Karpas-422 (cell line): ENCODE measurements around the gene GAPDH. TPM values are rescaled to one million over a fixed set of nuclear protein-coding genes. Genes with fewer than 3 reads are reported as not detected.
"Not testable (repeated sequence)": the region's sequence is repeated elsewhere in the genome, so short reads cannot be mapped to it uniquely, and the experiment has no call there.

Experiments
- DNase-seq: peaks from one replicate; pipeline ENCODE4 v3.0.0-alpha.2; 2015
- H2AFZ ChIP-seq: fragments of 200-600 bp; sonication (generic); 2 replicates; pipeline ENCODE4 v1.6.1; 2014; ENCODE audit warnings: antibody characterized with exemption, low read length, mixed read lengths
- H3K27ac ChIP-seq: fragments of 200-600 bp; sonication (generic); 2 replicates; pipeline ENCODE4 v1.5.1; 2014; ENCODE audit warnings: mild to moderate bottlenecking, low read length, moderate library complexity
- H3K27me3 ChIP-seq: fragments of 200-600 bp; sonication (generic); 2 replicates; pipeline ENCODE4 v1.6.1; 2014; ENCODE audit warnings: low read length, mixed read lengths
- H3K36me3 ChIP-seq: fragments of 200-600 bp; sonication (generic); 2 replicates; pipeline ENCODE4 v1.6.1; 2014; ENCODE audit warnings: low read length, mixed read lengths; ENCODE audit not compliant: insufficient read depth
- H3K4me1 ChIP-seq: fragments of 200-600 bp; sonication (generic); 2 replicates; pipeline ENCODE4 v1.6.1; 2014; ENCODE audit warnings: mild to moderate bottlenecking, low read length, mixed read lengths
- H3K4me2 ChIP-seq: fragments of 200-600 bp; sonication (generic); 2 replicates; pipeline ENCODE4 v1.6.1; 2014; ENCODE audit warnings: low read length, low read depth, mild to moderate bottlenecking; ENCODE audit not compliant: poor library complexity, severe bottlenecking
- H3K4me3 ChIP-seq: fragments of 200-600 bp; sonication (generic); 2 replicates; pipeline ENCODE4 v1.5.1; 2014; ENCODE audit warnings: mild to moderate bottlenecking, antibody characterized with exemption, low read length, mixed read lengths
- H3K79me2 ChIP-seq: fragments of 200-600 bp; sonication (generic); 2 replicates; pipeline ENCODE4 v1.6.1; 2014; ENCODE audit warnings: mild to moderate bottlenecking, low read length, mixed read lengths
- H3K9ac ChIP-seq: fragments of 200-600 bp; sonication (generic); 2 replicates; pipeline ENCODE4 v1.6.0; 2014; ENCODE audit warnings: low read length
- H3K9me2 ChIP-seq: fragments of 200-600 bp; sonication (generic), shearing (Covaris generic); replicated peaks from 2 replicates; pipeline ENCODE4 v1.6.0; 2014; ENCODE audit warnings: mild to moderate bottlenecking, low read length, moderate library complexity; ENCODE audit not compliant: insufficient read depth
- H3K9me3 ChIP-seq: fragments of 300-700, 200-600 bp; sonication (generic); 2 replicates; pipeline ENCODE4 v1.6.1; 2014; ENCODE audit warnings: low read length, mixed read lengths
- H4K20me1 ChIP-seq: fragments of 200-600 bp; sonication (generic); 2 replicates; pipeline ENCODE4 v1.6.1; 2014; ENCODE audit warnings: mild to moderate bottlenecking, antibody characterized with exemption, low read length, low read depth; ENCODE audit not compliant: insufficient read depth
- total RNA-seq: library from RNA; depleted of rRNA; stranded (reverse); fragments of >200 nt; shearing (Covaris generic); gene quantifications from 2 replicates; pipeline ENCODE4 v1.2.3, GENCODE V29; 2014; ENCODE audit warnings: low replicate concordance

GAPDH gene
- total RNA-seq, 1 experiment from 2014 or later: 13,828 TPM

DNA sequence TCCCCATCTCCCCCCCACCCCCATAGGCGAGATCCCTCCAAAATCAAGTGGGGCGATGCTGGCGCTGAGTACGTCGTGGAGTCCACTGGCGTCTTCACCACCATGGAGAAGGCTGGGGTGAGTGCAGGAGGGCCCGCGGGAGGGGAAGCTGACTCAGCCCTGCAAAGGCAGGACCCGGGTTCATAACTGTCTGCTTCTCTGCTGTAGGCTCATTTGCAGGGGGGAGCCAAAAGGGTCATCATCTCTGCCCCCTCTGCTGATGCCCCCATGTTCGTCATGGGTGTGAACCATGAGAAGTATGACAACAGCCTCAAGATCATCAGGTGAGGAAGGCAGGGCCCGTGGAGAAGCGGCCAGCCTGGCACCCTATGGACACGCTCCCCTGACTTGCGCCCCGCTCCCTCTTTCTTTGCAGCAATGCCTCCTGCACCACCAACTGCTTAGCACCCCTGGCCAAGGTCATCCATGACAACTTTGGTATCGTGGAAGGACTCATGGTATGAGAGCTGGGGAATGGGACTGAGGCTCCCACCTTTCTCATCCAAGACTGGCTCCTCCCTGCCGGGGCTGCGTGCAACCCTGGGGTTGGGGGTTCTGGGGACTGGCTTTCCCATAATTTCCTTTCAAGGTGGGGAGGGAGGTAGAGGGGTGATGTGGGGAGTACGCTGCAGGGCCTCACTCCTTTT lies 2.7 kb downstream of the GAPDH start:
- Histone ChIP-seq H4K20me1 (peaks cover 26% of the 10 kb centered on the region), H3K4me2 (peak overlapping the region; percentile 85), H3K9me2 (no peaks in the 10 kb centered on the region), H3K4me3 (peak overlapping the region; percentile 96), H3K9ac (peak overlapping the region; percentile 96), H3K4me1 (peaks cover 75% of the 10 kb centered on the region), H3K79me2 (peaks cover 24% of the 10 kb centered on the region), H3K36me3 (peaks cover 27% of the 10 kb centered on the region), H3K27me3 (no peaks in the 10 kb centered on the region), H3K9me3 (no peaks in the 10 kb centered on the region), H2AFZ (no peak overlapping the region), H3K27ac (peak overlapping the region; percentile 96)
- peak; percentile 87 for DNase-seq

DNA sequence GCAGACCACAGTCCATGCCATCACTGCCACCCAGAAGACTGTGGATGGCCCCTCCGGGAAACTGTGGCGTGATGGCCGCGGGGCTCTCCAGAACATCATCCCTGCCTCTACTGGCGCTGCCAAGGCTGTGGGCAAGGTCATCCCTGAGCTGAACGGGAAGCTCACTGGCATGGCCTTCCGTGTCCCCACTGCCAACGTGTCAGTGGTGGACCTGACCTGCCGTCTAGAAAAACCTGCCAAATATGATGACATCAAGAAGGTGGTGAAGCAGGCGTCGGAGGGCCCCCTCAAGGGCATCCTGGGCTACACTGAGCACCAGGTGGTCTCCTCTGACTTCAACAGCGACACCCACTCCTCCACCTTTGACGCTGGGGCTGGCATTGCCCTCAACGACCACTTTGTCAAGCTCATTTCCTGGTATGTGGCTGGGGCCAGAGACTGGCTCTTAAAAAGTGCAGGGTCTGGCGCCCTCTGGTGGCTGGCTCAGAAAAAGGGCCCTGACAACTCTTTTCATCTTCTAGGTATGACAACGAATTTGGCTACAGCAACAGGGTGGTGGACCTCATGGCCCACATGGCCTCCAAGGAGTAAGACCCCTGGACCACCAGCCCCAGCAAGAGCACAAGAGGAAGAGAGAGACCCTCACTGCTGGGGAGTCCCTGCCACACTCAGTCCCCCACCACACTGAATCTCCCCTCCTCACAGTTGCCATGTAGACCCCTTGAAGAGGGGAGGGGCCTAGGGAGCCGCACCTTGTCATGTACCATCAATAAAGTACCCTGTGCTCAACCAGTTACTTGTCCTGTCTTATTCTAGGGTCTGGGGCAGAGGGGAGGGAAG lies 3.5 kb downstream of the GAPDH start:
- Histone ChIP-seq H3K27ac (peak overlapping the region; percentile 96), H4K20me1 (peaks cover 26% of the 10 kb centered on the region), H3K4me2 (peak overlapping the region; percentile 85), H3K79me2 (peaks cover 19% of the 10 kb centered on the region), H3K9ac (peak overlapping the region; percentile 96), H3K4me3 (peak overlapping the region; percentile 96; the same call in 1 of the 2 replicates), H3K36me3 (peaks cover 27% of the 10 kb centered on the region), H3K4me1 (peaks cover 67% of the 10 kb centered on the region)
- peak; percentile 96 for DNase-seq
- not testable (repeated sequence) for H3K27me3 ChIP-seq, H2AFZ ChIP-seq, H3K9me2 ChIP-seq, H3K9me3 ChIP-seq

DNA sequence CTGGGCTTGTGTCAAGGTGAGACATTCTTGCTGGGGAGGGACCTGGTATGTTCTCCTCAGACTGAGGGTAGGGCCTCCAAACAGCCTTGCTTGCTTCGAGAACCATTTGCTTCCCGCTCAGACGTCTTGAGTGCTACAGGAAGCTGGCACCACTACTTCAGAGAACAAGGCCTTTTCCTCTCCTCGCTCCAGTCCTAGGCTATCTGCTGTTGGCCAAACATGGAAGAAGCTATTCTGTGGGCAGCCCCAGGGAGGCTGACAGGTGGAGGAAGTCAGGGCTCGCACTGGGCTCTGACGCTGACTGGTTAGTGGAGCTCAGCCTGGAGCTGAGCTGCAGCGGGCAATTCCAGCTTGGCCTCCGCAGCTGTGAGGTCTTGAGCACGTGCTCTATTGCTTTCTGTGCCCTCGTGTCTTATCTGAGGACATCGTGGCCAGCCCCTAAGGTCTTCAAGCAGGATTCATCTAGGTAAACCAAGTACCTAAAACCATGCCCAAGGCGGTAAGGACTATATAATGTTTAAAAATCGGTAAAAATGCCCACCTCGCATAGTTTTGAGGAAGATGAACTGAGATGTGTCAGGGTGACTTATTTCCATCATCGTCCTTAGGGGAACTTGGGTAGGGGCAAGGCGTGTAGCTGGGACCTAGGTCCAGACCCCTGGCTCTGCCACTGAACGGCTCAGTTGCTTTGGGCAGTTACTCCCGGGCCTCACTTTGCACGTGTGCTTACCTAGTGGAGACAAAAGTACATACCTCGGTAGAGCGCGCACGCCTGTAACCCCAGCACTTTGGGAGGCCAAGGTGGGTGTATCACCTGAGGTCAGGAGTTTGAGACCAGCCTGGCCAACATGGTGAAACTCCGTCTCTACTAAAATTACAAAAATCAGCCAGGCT lies 4.3 kb downstream of the GAPDH start:
- Histone ChIP-seq H4K20me1 (peaks cover 26% of the 10 kb centered on the region), H3K9ac (peak overlapping the region; percentile 96), H3K4me2 (peak overlapping the region; percentile 47), H3K79me2 (peaks cover 17% of the 10 kb centered on the region), H3K27me3 (no peaks in the 10 kb centered on the region), H2AFZ (no peak overlapping the region), H3K36me3 (peaks cover 27% of the 10 kb centered on the region), H3K9me3 (no peaks in the 10 kb centered on the region), H3K9me2 (no peaks in the 10 kb centered on the region), H3K4me3 (no peak overlapping the region), H3K4me1 (peaks cover 58% of the 10 kb centered on the region), H3K27ac (peak overlapping the region; percentile 96)
- peak; percentile 95 for DNase-seq

DNA sequence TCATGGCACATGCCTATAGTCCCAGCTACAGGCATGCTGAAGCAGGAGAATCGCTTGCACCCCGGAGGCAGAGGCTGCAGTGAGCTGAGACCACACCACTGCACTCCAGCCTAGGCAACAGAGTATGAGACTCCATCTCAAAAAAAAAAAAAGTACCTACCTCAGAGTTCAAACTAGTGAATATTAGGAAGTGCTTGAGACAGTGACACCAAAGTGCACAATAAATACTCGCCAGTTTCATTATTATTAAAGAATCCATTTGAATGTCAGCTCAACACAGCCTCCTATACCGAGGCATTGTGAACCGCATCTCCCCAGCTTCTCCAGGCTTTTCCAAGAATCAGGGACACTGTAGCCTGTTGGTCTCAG lies 5.0 kb downstream of the GAPDH start:
- H2AFZ ChIP-seq: no peak overlapping the region
- H3K79me2 ChIP-seq: peaks cover 17% of the 10 kb centered on the region
- H3K4me3 ChIP-seq: no peak overlapping the region; the same call in 1 of the 2 replicates
- H3K9me3 ChIP-seq: no peaks in the 10 kb centered on the region
- DNase-seq: peak; percentile 91
- peak overlapping the region; percentile 46; the same call in 1 of the 2 replicates for H3K9ac ChIP-seq
- no peaks in the 10 kb centered on the region for H3K27me3 ChIP-seq
- peak overlapping the region; percentile 47 for H3K4me2 ChIP-seq
- peaks cover 27% of the 10 kb centered on the region for H3K36me3 ChIP-seq
- H3K9me2 ChIP-seq: no peaks in the 10 kb centered on the region
- H4K20me1 ChIP-seq: peaks cover 26% of the 10 kb centered on the region
- H3K27ac ChIP-seq: peak overlapping the region; percentile 96
- H3K4me1 ChIP-seq: peaks cover 55% of the 10 kb centered on the region

DNA sequence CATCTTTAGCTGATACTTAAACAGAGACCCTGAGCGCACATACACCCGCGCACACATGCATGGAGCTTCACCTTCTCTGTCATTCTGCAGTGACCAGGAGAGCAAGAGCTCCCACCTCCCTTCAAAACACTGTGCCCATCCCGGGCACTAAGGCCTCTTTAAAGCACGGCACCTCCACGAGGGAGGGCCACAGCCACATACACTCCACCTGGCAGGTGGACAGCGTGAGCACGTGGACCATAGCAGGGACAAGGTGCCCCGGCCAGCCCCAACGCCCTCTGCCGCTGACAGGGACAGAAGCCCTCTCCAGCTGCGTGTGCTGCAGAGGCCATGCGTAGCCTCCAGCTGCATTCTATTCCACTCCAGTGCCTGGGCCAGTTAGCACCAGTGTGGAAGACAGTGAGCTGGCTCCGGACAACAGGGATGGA lies 5.4 kb downstream of the GAPDH start:
- Histone ChIP-seq H3K27me3 (no peaks in the 10 kb centered on the region), H3K9ac (peak overlapping the region; percentile 46), H3K79me2 (peaks cover 13% of the 10 kb centered on the region), H4K20me1 (peaks cover 24% of the 10 kb centered on the region), H3K4me2 (peak overlapping the region; percentile 47), H3K36me3 (peaks cover 24% of the 10 kb centered on the region), H3K27ac (peak overlapping the region; percentile 96), H2AFZ (no peak overlapping the region), H3K9me3 (no peaks in the 10 kb centered on the region), H3K4me1 (peaks cover 55% of the 10 kb centered on the region), H3K9me2 (no peaks in the 10 kb centered on the region), H3K4me3 (peak overlapping the region; percentile 29; the same call in 1 of the 2 replicates)
- peak; percentile 86 for DNase-seq

DNA sequence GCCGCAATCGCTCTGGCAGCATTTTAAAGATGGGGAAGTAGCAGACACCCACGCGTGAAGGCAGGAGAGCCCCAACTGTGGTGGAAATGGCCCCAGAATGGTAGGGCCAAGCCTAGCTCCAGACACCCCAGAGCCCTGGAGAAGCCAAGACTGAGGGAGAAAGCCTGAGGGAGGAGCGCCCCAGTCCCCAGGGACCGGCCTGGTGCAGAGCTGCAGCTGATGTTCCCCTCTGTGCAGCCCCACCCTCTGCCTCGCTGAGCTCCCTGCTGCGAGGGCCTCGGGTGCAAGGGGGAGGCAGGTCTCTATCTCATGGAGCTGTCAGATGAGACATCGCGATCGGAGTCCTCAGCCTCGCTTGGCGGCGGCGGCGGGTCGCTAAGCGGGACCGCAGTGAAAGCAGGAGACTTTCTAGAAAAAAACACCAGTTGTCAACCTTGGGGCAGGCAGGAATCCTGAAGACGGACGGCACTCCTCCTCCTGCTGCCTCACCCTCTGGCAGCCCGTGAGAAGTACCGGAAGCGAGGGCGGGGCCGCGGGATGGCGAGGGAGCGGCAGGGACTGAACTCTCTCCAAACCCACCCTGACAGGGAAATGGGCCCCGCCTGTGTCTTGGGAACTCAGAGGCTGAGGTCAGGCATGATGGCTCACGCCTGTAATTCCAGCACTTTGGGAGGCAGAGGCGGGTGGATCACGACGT lies 6.0 kb downstream of the GAPDH start:
- H3K4me2 ChIP-seq: peak overlapping the region; percentile 47
- no peaks in the 10 kb centered on the region for H3K27me3 ChIP-seq
- peak overlapping the region; percentile 46 for H3K9ac ChIP-seq
- H3K9me3 ChIP-seq: no peaks in the 10 kb centered on the region
- H3K79me2 ChIP-seq: peaks cover 7% of the 10 kb centered on the region
- H3K36me3 ChIP-seq: peaks cover 18% of the 10 kb centered on the region
- no peaks in the 10 kb centered on the region for H3K9me2 ChIP-seq
- peak overlapping the region; percentile 29; the same call in 1 of the 2 replicates for H3K4me3 ChIP-seq
- peaks cover 18% of the 10 kb centered on the region for H4K20me1 ChIP-seq
- peak overlapping the region; percentile 96 for H3K27ac ChIP-seq
- H2AFZ ChIP-seq: no peak overlapping the region
- peaks cover 55% of the 10 kb centered on the region for H3K4me1 ChIP-seq
- DNase-seq: peak; percentile 90

DNA sequence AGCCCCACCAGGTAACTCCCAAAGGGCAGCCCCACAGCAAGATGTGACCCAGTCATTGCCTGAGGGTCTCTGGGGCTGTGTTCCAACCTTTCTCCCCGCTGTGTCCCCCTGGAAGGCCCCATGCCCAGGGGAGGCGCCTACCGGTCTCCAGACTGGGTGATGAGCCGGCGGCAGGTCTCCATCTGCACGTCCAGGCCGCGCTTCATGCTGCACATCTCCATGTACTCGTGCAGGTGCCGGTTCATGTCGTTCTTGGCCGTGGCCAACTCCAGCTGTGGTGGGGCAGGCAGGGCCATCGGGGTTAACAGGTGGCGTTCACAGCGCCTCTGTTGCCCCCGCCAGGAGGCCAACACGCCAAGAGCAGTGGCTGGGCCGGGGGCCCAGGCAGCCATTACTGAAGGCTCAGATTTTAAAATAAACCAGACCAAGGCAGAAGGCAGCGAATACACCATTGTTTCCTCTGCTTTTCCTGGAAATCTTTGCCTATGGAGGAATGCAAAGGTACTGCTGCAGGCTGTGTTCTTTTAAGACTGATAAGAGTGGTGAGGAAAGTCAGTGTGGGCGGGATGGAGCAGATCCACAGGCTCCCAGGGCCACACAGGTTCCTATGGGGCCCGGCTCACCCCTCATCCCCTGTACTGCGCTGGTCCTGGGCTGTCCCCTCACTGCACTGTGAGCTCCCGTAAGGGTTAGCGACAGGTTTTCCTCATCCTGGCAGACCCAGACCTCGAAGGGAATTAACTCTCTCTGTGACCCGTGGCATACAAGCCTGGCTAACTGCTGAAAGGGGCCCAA lies 7.3 kb downstream of the GAPDH start:
- Histone ChIP-seq H3K9me2 (no peaks in the 10 kb centered on the region), H4K20me1 (peaks cover 5% of the 10 kb centered on the region; the same call in 1 of the 2 replicates), H3K27me3 (no peaks in the 10 kb centered on the region), H3K36me3 (peaks cover 6% of the 10 kb centered on the region), H2AFZ (no peak overlapping the region), H3K9ac (no peak overlapping the region), H3K4me1 (peaks cover 44% of the 10 kb centered on the region), H3K79me2 (no peaks in the 10 kb centered on the region), H3K4me2 (no peak overlapping the region), H3K27ac (peak overlapping the region; percentile 96; the same call in 1 of the 2 replicates), H3K9me3 (no peaks in the 10 kb centered on the region), H3K4me3 (no peak overlapping the region)
- no peak for DNase-seq
